ENCODE measurements around the gene DAPP1. TPM values are rescaled to one million over a fixed set of nuclear protein-coding genes. Genes with fewer than 3 reads are reported as not detected.

DAPP1 gene
- total and polyA plus RNA-seq, 2 of the 8 experiments (the other 6 are each of a cell fraction or from before 2014, with no cell fraction given): not detected

DNA sequence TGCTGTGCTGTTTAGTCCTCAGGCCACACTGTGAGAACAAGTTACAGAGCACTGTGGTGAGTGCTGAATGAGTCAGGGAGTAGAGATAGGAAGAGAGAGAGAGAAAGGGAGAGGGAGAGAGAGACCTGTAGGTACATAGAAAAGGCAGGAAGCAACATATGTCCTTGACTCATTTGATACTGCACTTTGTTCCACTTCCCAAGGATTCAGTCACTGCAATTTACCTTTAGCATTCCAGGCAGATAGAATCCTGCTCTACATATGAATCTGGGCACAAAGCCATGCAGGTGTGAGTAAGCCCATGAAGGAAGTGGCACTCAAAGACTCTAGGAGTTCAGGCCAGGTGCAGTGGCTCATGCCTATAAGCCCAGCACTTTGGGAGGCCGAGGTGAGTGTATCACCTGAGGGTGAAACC lies 1.0 kb upstream of the DAPP1 start (continued):
- TF ChIP-seq, protein P1, sequence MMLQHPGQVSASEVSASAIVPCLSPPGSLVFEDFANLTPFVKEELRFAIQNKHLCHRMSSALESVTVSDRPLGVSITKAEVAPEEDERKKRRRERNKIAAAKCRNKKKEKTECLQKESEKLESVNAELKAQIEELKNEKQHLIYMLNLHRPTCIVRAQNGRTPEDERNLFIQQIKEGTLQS (IDR thresholded peaks at IDR 0.05; ENCODE audit: insufficient read depth, low read depth, low read length): no peak

Measured in H1 (cell line).